Measurements from ENCODE around the gene ZFAND3.

The ZFAND3 gene

DNA sequence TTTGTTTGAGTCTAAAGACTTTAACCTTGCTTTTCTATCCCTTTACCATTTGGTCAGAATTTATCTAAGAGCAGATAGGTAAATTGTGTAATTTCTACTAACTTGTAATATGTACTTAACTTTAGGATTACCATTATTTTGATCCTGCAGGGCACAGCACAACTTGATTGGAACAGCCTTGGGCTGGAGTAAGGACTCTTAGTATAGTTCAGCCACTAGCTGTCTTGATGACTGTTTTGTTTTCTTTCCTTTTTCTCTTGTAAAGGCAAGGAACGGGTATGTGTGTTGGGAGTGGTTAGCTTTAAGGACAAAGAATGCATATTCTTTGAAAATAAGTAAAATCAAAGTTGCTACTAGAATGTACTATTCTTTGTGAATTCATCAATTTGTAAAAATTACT is 203.2 kb downstream of the ZFAND3 start:
- H3K9me3 ChIP-seq (ENCODE audit: control insufficient read depth, low read length) = no peaks in the 10 kb centered on the region
- H3K36me3 ChIP-seq (ENCODE audit: control insufficient read depth, insufficient read depth, low read length, severe bottlenecking) = no peaks in the 10 kb centered on the region
- no peak for DNase-seq (ENCODE audit: low read depth)
- peaks cover 10% of the 10 kb centered on the region for H3K4me1 ChIP-seq (ENCODE audit: control insufficient read depth, insufficient read depth, low read length)
- H3K4me3 ChIP-seq (ENCODE audit: low read length) = no peak overlapping the region
- no peak overlapping the region for H3K9ac ChIP-seq (ENCODE audit: low read length)
- no peaks in the 10 kb centered on the region for H3K27me3 ChIP-seq (replicated peaks; ENCODE audit: control insufficient read depth, insufficient read depth, low read length)

DNA sequence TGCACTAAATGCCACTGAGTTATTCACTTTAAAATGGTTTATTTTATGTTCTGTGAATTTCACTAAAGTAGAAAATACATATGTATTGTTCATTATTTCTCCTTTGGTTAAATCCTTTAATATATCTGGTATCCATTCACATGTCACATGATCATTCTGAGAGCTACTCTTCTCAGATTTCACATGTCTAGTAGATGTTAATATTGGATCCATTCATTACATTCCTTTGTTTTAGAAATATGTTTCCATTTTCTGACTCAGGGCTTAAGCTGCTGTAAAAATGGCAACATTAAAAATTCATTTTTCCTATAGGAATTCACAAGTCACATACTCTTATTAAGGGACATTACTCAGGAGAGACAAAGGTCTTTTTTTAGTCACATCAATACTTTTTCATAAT is 205.4 kb downstream of the ZFAND3 start:
- peak; percentile 29 for DNase-seq (ENCODE audit: low read depth)
- Histone ChIP-seq H3K36me3 (ENCODE audit: control insufficient read depth, insufficient read depth, low read length, severe bottlenecking) (no peaks in the 10 kb centered on the region), H3K9me3 (ENCODE audit: control insufficient read depth, low read length) (no peaks in the 10 kb centered on the region), H3K4me1 (ENCODE audit: control insufficient read depth, insufficient read depth, low read length) (peaks cover 26% of the 10 kb centered on the region), H3K27me3 (replicated peaks; ENCODE audit: control insufficient read depth, insufficient read depth, low read length) (no peaks in the 10 kb centered on the region), H3K9ac (ENCODE audit: low read length) (no peak overlapping the region), H3K4me3 (ENCODE audit: low read length) (no peak overlapping the region)

DNA sequence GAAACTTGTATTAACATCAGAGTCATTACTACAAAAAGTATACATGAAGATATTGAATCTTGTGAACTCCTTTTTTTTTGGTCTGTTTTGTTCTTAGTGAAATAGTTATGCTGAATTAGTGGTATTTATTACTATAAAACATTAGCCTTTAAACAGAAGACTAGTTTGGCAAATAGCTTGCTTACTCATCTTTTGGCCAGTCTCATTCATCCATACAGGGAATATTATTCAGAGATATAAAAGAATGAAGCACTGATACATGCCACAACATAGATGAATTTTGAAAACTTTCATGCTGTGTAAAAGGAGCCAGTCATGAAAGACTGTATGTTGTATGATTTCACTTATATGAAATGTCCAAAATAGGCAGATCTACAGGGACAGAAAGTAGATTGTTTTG is 205.9 kb downstream of the ZFAND3 start:
- DNase-seq (ENCODE audit: low read depth) = no peak
- no peaks in the 10 kb centered on the region for H3K27me3 ChIP-seq (replicated peaks; ENCODE audit: control insufficient read depth, insufficient read depth, low read length)
- H3K36me3 ChIP-seq (ENCODE audit: control insufficient read depth, insufficient read depth, low read length, severe bottlenecking) = no peaks in the 10 kb centered on the region
- H3K9ac ChIP-seq (ENCODE audit: low read length) = no peak overlapping the region
- no peaks in the 10 kb centered on the region for H3K9me3 ChIP-seq (ENCODE audit: control insufficient read depth, low read length)
- no peak overlapping the region for H3K4me3 ChIP-seq (ENCODE audit: low read length)
- peaks cover 26% of the 10 kb centered on the region for H3K4me1 ChIP-seq (ENCODE audit: control insufficient read depth, insufficient read depth, low read length)

DNA sequence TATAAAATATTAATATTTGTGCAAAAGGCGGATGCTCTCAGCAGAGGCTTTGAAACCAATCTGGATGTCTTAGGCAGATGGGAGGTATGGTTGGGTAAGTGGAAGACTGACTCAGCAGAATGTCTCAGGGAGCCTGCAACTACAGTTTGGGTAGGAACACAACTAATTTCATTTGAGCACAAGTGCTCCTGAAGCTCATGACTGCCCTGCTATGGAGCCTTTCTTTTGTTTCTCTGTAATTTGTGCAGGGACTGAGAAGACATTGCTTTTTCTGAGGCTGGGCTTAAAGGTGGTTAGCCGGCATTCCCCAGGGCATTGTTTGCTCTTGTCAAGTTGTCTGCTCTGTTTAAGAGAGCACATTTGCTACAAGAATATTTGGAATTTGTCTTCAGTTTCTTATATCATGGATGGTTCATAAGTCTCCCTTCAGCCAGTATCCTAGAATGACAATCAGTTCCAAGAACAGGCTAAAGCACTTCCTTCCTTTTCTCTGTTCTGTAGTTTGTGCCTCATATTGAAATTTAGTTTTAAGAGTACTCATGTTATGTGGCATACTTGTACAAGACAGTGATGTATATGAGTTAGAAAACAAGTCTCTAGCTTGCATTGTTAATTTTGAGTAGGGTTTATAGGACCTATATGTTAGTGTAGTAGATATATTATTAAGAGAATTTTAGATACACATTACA is 208.3 kb downstream of the ZFAND3 start:
- Histone ChIP-seq H3K4me1 (ENCODE audit: control insufficient read depth, insufficient read depth, low read length) (peaks cover 26% of the 10 kb centered on the region), H3K27me3 (replicated peaks; ENCODE audit: control insufficient read depth, insufficient read depth, low read length) (no peaks in the 10 kb centered on the region), H3K9me3 (ENCODE audit: control insufficient read depth, low read length) (no peaks in the 10 kb centered on the region), H3K36me3 (ENCODE audit: control insufficient read depth, insufficient read depth, low read length, severe bottlenecking) (peaks cover 7% of the 10 kb centered on the region), H3K9ac (ENCODE audit: low read length) (no peak overlapping the region), H3K4me3 (ENCODE audit: low read length) (no peak overlapping the region)
- peak; percentile 22 for DNase-seq (ENCODE audit: low read depth)

DNA sequence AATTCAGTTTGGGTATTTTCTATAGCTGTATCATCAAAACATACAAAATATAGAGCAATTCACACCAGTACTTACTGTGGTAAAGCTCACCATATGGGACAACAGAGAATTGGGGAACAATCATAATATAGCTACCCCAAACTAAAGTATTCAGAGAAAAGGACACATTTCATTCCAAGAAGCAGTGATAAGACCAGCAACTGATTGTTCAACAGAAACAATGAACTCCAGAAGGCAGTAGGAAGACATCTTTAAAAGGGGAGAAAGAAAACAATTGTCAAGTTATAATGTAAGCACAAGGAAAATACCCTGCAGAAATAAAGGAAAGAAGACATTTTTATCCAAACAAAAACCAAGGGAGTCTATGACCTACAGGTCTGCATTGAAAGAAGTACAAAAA is 210.9 kb downstream of the ZFAND3 start:
- Histone ChIP-seq H3K36me3 (ENCODE audit: control insufficient read depth, insufficient read depth, low read length, severe bottlenecking) (peaks cover 7% of the 10 kb centered on the region), H3K27me3 (replicated peaks; ENCODE audit: control insufficient read depth, insufficient read depth, low read length) (no peaks in the 10 kb centered on the region), H3K9ac (ENCODE audit: low read length) (no peak overlapping the region), H3K4me1 (ENCODE audit: control insufficient read depth, insufficient read depth, low read length) (peaks cover 35% of the 10 kb centered on the region), H3K9me3 (ENCODE audit: control insufficient read depth, low read length) (no peaks in the 10 kb centered on the region), H3K4me3 (ENCODE audit: low read length) (no peak overlapping the region)
- no peak for DNase-seq (ENCODE audit: low read depth)

DNA sequence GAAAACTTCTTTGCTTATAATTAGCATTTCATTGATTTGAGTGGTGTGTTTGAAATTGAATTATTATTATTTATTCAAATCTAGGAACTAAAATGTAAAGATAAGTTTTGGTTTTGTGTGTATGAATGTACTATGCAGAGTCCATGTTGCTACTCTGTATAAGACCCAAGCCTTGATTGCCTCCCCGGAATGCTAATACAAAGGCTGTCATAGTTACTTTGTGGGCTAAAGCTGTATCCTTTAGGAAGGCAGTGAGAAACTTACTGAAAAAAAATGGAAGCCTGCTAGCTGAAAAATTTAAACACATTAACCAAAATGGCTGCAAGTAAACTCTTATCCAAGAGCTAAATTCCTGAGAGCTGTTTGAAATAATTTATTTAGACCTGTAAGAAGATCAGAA is 213.3 kb downstream of the ZFAND3 start:
- Histone ChIP-seq H3K4me1 (ENCODE audit: control insufficient read depth, insufficient read depth, low read length) (peaks cover 38% of the 10 kb centered on the region), H3K9me3 (ENCODE audit: control insufficient read depth, low read length) (no peaks in the 10 kb centered on the region), H3K27me3 (replicated peaks; ENCODE audit: control insufficient read depth, insufficient read depth, low read length) (no peaks in the 10 kb centered on the region), H3K36me3 (ENCODE audit: control insufficient read depth, insufficient read depth, low read length, severe bottlenecking) (peaks cover 7% of the 10 kb centered on the region), H3K4me3 (ENCODE audit: low read length) (no peak overlapping the region), H3K9ac (ENCODE audit: low read length) (no peak overlapping the region)
- DNase-seq (ENCODE audit: low read depth) = no peak

DNA sequence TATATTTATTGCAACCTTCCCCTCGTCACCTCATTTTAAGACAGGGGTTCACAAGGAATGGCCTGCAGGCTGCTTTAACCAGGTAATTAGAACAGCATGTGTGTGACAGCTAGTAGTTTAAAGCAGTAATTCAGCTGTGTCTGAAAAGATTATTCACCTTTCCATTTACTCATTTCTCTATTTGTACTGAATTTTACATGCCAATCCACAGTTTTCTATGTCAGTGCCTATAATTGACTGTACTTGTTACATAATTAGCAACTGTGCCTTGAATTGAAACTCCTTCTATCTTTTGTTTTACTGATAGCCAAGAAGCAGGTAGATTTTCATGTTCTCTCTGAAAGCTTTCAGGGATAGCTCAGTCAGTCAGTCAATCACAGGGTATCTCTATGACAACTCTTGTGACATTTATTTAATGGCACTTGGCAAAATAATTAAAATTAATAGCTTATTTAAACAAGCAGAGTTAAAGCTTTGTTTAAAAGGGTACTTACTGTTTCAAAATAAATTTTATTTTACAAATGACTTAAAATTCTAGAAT is 214.0 kb downstream of the ZFAND3 start:
- Histone ChIP-seq H3K36me3 (ENCODE audit: control insufficient read depth, insufficient read depth, low read length, severe bottlenecking) (peaks cover 7% of the 10 kb centered on the region), H3K9me3 (ENCODE audit: control insufficient read depth, low read length) (no peaks in the 10 kb centered on the region), H3K4me3 (ENCODE audit: low read length) (no peak overlapping the region), H3K9ac (ENCODE audit: low read length) (no peak overlapping the region), H3K27me3 (replicated peaks; ENCODE audit: control insufficient read depth, insufficient read depth, low read length) (no peaks in the 10 kb centered on the region), H3K4me1 (ENCODE audit: control insufficient read depth, insufficient read depth, low read length) (peaks cover 33% of the 10 kb centered on the region)
- DNase-seq (ENCODE audit: low read depth) = no peak

DNA sequence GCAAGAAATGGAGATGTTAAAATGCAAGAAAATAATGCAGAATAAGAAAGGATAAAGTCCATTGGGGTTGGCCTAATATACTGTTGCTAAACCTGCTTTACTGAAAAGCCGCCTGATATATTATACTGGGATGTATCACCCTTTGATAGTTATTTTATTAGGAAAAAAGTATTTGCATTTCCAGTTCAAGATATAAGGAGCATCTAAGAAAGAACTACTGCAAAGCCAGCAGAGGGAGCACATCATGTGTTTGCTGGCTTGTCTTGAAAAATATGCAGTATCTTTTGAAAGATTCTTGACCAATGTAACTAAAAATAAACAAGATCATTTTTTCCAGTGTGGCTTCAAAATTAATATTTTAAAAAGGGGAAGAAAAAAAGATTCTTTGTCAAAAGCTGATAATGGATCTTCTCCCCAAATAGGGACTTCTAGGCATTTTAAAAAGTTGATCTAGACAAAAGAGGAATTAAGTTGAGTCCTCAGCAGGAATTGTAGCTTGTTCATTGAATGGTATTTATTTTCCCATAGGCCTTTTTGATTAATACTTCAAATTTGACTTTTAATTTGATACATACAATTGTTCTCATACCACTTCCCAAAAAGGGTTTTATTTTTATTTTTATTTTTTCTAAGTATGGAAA is 214.9 kb downstream of the ZFAND3 start:
- Histone ChIP-seq H3K36me3 (ENCODE audit: control insufficient read depth, insufficient read depth, low read length, severe bottlenecking) (peaks cover 7% of the 10 kb centered on the region), H3K9me3 (ENCODE audit: control insufficient read depth, low read length) (no peaks in the 10 kb centered on the region)
- peak; percentile 75 for DNase-seq (ENCODE audit: low read depth)

DNA sequence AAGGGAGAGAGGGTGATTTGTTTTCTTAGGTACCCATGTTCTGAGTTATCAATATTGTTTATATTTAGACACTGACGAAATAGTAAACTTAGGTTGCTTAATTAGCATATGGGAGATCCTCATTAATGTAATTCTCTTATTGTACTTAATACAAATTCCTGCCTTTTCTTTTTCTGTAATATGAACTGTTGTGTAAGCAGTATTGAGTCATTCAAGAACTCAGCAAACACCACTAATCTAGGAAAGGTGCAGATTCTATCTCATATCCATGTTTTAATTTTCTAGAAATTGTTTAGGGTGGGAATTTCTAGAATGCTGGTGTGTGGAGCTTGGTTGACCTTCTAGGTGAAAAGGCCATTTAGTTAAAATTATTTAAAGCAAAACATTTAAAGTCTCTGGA is 216.0 kb downstream of the ZFAND3 start:
- Histone ChIP-seq H3K27me3 (replicated peaks; ENCODE audit: control insufficient read depth, insufficient read depth, low read length) (no peaks in the 10 kb centered on the region), H3K9me3 (ENCODE audit: control insufficient read depth, low read length) (no peaks in the 10 kb centered on the region)

More for the DNA sequence above, 214.9 kb downstream of the ZFAND3 start:
- peak overlapping the region; percentile 12 for H3K9ac ChIP-seq (ENCODE audit: low read length)
- H3K4me1 ChIP-seq (ENCODE audit: control insufficient read depth, insufficient read depth, low read length) = peaks cover 24% of the 10 kb centered on the region
- no peaks in the 10 kb centered on the region for H3K27me3 ChIP-seq (replicated peaks; ENCODE audit: control insufficient read depth, insufficient read depth, low read length)
- H3K4me3 ChIP-seq (ENCODE audit: low read length) = no peak overlapping the region

DNA sequence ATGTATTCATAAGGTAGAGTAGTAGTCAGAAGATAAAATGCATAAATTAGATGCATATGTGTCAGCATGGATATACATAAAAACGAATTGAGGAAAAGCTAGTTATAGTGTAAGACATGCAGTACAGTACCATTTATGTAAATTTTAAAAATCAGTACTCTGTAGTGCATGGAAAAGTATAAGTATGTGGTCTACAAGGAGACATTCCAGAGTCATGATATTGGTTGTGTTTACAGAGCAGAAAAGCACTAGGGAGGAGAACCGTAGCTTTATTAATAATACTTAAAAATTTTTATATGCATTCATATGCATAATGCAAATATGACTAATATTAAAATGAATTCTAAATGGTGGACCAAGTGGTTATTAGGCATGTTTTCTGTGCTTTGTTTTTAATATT is 220.0 kb downstream of the ZFAND3 start:
- Histone ChIP-seq H3K9me3 (ENCODE audit: control insufficient read depth, low read length) (no peaks in the 10 kb centered on the region), H3K36me3 (ENCODE audit: control insufficient read depth, insufficient read depth, low read length, severe bottlenecking) (no peaks in the 10 kb centered on the region), H3K4me1 (ENCODE audit: control insufficient read depth, insufficient read depth, low read length) (peaks cover 19% of the 10 kb centered on the region)

More for the DNA sequence above, 216.0 kb downstream of the ZFAND3 start:
- H3K4me3 ChIP-seq (ENCODE audit: low read length) = no peak overlapping the region
- peaks cover 23% of the 10 kb centered on the region for H3K4me1 ChIP-seq (ENCODE audit: control insufficient read depth, insufficient read depth, low read length)
- peak; percentile 59 for DNase-seq (ENCODE audit: low read depth)
- H3K9ac ChIP-seq (ENCODE audit: low read length) = no peak overlapping the region
- peaks cover 7% of the 10 kb centered on the region for H3K36me3 ChIP-seq (ENCODE audit: control insufficient read depth, insufficient read depth, low read length, severe bottlenecking)

DNA sequence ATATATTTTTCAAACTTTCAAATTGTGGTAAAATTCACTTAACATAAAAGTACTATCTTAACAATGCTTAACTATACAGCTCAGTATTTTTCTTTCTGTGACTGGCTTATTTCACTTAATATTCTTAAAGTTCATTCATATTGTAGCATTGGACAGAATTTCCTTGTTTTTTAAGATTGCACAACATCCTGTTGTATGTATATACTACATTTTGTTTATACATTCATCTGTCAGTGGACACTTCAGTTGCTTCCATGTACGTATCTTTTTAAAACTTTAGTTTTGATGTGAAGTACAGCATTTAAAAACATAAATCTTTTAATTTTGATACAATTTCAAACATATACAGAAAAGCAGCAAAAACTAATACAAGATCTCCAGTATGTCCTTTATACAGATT is 220.7 kb downstream of the ZFAND3 start:
- H3K4me3 ChIP-seq (ENCODE audit: low read length) = no peak overlapping the region
- no peaks in the 10 kb centered on the region for H3K36me3 ChIP-seq (ENCODE audit: control insufficient read depth, insufficient read depth, low read length, severe bottlenecking)
- H3K9ac ChIP-seq (ENCODE audit: low read length) = no peak overlapping the region
- DNase-seq (ENCODE audit: low read depth) = no peak
- H3K27me3 ChIP-seq (replicated peaks; ENCODE audit: control insufficient read depth, insufficient read depth, low read length) = no peaks in the 10 kb centered on the region
- no peaks in the 10 kb centered on the region for H3K9me3 ChIP-seq (ENCODE audit: control insufficient read depth, low read length)
- peaks cover 11% of the 10 kb centered on the region for H3K4me1 ChIP-seq (ENCODE audit: control insufficient read depth, insufficient read depth, low read length)

More for the DNA sequence above, 220.0 kb downstream of the ZFAND3 start:
- Histone ChIP-seq H3K9ac (ENCODE audit: low read length) (no peak overlapping the region), H3K4me3 (ENCODE audit: low read length) (no peak overlapping the region), H3K27me3 (replicated peaks; ENCODE audit: control insufficient read depth, insufficient read depth, low read length) (no peaks in the 10 kb centered on the region)
- no peak for DNase-seq (ENCODE audit: low read depth)

All from adipocyte (in vitro differentiated cells).